OCI-LY7 (cell line): ENCODE results near the gene RAB7A. TPM values are rescaled to one million over a fixed set of nuclear protein-coding genes. Genes with fewer than 3 reads are reported as not detected.

Source experiments
- BruUV-seq: library from RNA; stranded (reverse); fragments of 400-500 nt; replicated peaks from 2 replicates; lab custom pipeline; 2021; lab: Mats Ljungman, UMichigan
- CTCF ChIA-PET: fragments of 300-600 bp; sonication (Branson Sonifier 250); formaldehyde crosslinking; loops from one replicate; lab custom pipeline; 2022; ENCODE audit warnings: antibody characterized with exemption; ENCODE audit not compliant: unreplicated experiment; lab: Charles Lee
- POLR2A ChIA-PET: fragments of 300-600 bp; sonication (Branson Sonifier 250); formaldehyde crosslinking; loops from one replicate; lab custom pipeline; 2022; ENCODE audit warnings: antibody characterized with exemption; lab: Charles Lee
- DNase-seq: peaks from one replicate; pipeline ENCODE4 v3.0.0-alpha.2; 2015; ENCODE audit warnings: low spot score
- H2AFZ ChIP-seq: fragments of 200-600 bp; sonication (generic), shearing (Covaris generic); 2 replicates; pipeline ENCODE4 v1.6.1; 2014; ENCODE audit warnings: mild to moderate bottlenecking, antibody characterized with exemption, low read length, moderate library complexity
- H3K27ac ChIP-seq: fragments of 200-600 bp; sonication (generic); 2 replicates; pipeline ENCODE4 v1.5.1; 2014; ENCODE audit warnings: mixed run types, low read depth, mild to moderate bottlenecking, moderate library complexity, low read length, inconsistent platforms; ENCODE audit not compliant: poor library complexity, severe bottlenecking
- H3K36me3 ChIP-seq: fragments of 200-600 bp; sonication (generic); 2 replicates; pipeline ENCODE4 v1.6.1; 2014; ENCODE audit warnings: mild to moderate bottlenecking, antibody characterized with exemption, low read length, moderate library complexity, mixed read lengths; ENCODE audit not compliant: insufficient read depth
- H3K4me1 ChIP-seq: fragments of 200-600 bp; sonication (generic); 2 replicates; pipeline ENCODE4 v1.5.1; 2014; ENCODE audit warnings: mild to moderate bottlenecking, low read length; ENCODE audit not compliant: insufficient read depth, poor library complexity, severe bottlenecking
- H3K4me2 ChIP-seq: fragments of 200-600 bp; sonication (generic); 2 replicates; pipeline ENCODE4 v1.6.1; 2014; ENCODE audit warnings: mild to moderate bottlenecking, low read length
- H3K4me3 ChIP-seq: fragments of 200-600 bp; sonication (generic); 2 replicates; pipeline ENCODE4 v1.5.1; 2014; ENCODE audit warnings: mild to moderate bottlenecking, low read depth, low read length; ENCODE audit not compliant: poor library complexity, severe bottlenecking
- H3K79me2 ChIP-seq: fragments of 200-600 bp; sonication (generic); 2 replicates; pipeline ENCODE4 v1.6.1; 2016; ENCODE audit warnings: low read depth, mild to moderate bottlenecking, low read length, moderate library complexity, mixed read lengths; ENCODE audit not compliant: insufficient read depth
- H3K9me2 ChIP-seq: fragments of 200-600 bp; sonication (generic); 2 replicates; pipeline ENCODE4 v1.6.1; 2016; ENCODE audit warnings: mild to moderate bottlenecking, low read length, mixed read lengths; ENCODE audit not compliant: insufficient read depth
- H3K9me3 ChIP-seq: fragments of 200-600 bp; sonication (generic); 2 replicates; pipeline ENCODE4 v1.6.1; 2014; ENCODE audit warnings: mild to moderate bottlenecking, mixed run types, low read length, mixed read lengths
- H4K20me1 ChIP-seq: fragments of 200-600 bp; sonication (generic); 2 replicates; pipeline ENCODE4 v1.6.1; 2014; ENCODE audit warnings: mild to moderate bottlenecking, antibody characterized with exemption, low read length, moderate library complexity, mixed read lengths; ENCODE audit not compliant: insufficient read depth
- EZH2phosphoT487 ChIP-seq: fragments of 200-600 bp; sonication (generic); IDR thresholded peaks from 2 replicates; pipeline ENCODE4 v1.6.1; 2018; ENCODE audit warnings: low read depth, borderline replicate concordance, mild to moderate bottlenecking, mixed run types, antibody characterized with exemption, low read length, moderate library complexity, mixed read lengths
- intact Hi-C: fragments of 100-400 bp; cut with micrococcal nuclease; formaldehyde crosslinking; loops from one replicate; pipeline ENCODE4 v1.10.0; 2022; ENCODE audit not compliant: unreplicated experiment
- total RNA-seq, 2 experiments: library from RNA; depleted of rRNA in 1 of 2; stranded (reverse); fragments of >200 nt in 1 of 2; shearing (Covaris generic) in 1 of 2; gene quantifications; 2 replicates each; pipeline ENCODE4 v1.2.3, GENCODE V29; 2014 to 2022
- TF ChIP-seq, protein P1 (sequence below): fragments of 200-600 bp; sonication (generic); conservative IDR thresholded peaks from 2 replicates; pipeline ENCODE4 v1.5.1; 2014; ENCODE audit warnings: mild to moderate bottlenecking, antibody characterized with exemption, low read length, moderate library complexity, mixed read lengths

The RAB7A gene
- total RNA-seq, 2 experiments from 2014 or later: 24.5 to 143 TPM

GRCh38 chr3:128841926-128842920, 116.2 kb downstream of the RAB7A start:
- H3K79me2 ChIP-seq: no peaks in the 10 kb centered on the region
- no peak overlapping the region for H3K27ac ChIP-seq
- TF ChIP-seq, protein P1, sequence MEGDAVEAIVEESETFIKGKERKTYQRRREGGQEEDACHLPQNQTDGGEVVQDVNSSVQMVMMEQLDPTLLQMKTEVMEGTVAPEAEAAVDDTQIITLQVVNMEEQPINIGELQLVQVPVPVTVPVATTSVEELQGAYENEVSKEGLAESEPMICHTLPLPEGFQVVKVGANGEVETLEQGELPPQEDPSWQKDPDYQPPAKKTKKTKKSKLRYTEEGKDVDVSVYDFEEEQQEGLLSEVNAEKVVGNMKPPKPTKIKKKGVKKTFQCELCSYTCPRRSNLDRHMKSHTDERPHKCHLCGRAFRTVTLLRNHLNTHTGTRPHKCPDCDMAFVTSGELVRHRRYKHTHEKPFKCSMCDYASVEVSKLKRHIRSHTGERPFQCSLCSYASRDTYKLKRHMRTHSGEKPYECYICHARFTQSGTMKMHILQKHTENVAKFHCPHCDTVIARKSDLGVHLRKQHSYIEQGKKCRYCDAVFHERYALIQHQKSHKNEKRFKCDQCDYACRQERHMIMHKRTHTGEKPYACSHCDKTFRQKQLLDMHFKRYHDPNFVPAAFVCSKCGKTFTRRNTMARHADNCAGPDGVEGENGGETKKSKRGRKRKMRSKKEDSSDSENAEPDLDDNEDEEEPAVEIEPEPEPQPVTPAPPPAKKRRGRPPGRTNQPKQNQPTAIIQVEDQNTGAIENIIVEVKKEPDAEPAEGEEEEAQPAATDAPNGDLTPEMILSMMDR: no peak
- TF ChIP-seq EZH2phosphoT487: no peak
- no peaks in the 10 kb centered on the region for H3K36me3 ChIP-seq
- H3K9me3 ChIP-seq: no peaks in the 10 kb centered on the region
- intact Hi-C loops: no loop called here
- peaks cover 14% of the 10 kb centered on the region for H3K4me1 ChIP-seq
- H3K4me3 ChIP-seq: no peak overlapping the region
- ChIA-PET POLR2A (no interaction called here), CTCF (no interaction called here)
- H3K9me2 ChIP-seq: no peaks in the 10 kb centered on the region
- H2AFZ ChIP-seq: no peak overlapping the region
- no TSS peak for BruUV-seq
- H3K4me2 ChIP-seq: no peak overlapping the region
- H4K20me1 ChIP-seq: no peaks in the 10 kb centered on the region
- DNase-seq: no peak

DNA sequence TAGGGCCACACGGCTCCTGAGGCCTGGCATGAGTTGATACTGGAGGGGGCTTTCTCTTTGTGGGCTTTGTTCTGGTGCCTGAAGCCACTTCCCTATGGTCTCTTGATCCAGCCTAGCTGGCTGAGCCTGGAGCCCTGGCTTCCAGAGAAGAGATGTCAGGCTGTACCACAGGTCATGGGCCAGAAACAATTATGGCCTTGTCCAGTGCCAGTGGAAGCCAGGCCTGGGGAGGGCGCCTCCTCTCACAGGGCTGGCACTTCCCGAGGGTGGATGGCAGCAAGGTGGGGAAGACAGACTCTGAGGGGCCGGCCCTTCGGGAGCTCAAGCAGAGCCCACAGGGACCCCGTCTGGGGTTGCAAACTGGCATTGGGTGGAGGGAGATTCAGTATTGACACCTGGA, 118.5 kb downstream of the RAB7A start:
- POLR2A ChIA-PET: no interaction called here
- H3K9me2 ChIP-seq: no peaks in the 10 kb centered on the region
- H3K4me1 ChIP-seq: peaks cover 14% of the 10 kb centered on the region
- no peak for DNase-seq
- no peak overlapping the region for H3K4me2 ChIP-seq
- H3K36me3 ChIP-seq: no peaks in the 10 kb centered on the region
- no TSS peak for BruUV-seq
- H4K20me1 ChIP-seq: no peaks in the 10 kb centered on the region
- no peak overlapping the region for H3K4me3 ChIP-seq
- no peaks in the 10 kb centered on the region for H3K79me2 ChIP-seq
- intact Hi-C loops: no loop called here
- no peaks in the 10 kb centered on the region for H3K9me3 ChIP-seq
- no peak overlapping the region for H2AFZ ChIP-seq
- CTCF ChIA-PET: no interaction called here
- no peak overlapping the region for H3K27ac ChIP-seq
- no peak for TF ChIP-seq EZH2phosphoT487
- TF ChIP-seq, protein P1: no peak
